Fibroblast of mammary gland (primary cell): ENCODE measurements around the gene ATP9A.
"Not testable (repeated sequence)": the region's sequence is repeated elsewhere in the genome, so short reads cannot be mapped to it uniquely, and the experiment has no call there.

Experiments
- DNase-seq: peaks from one replicate; pipeline ENCODE4 v3.0.0-alpha.2; 2010; ENCODE audit warnings: low read depth
- H3K4me3 ChIP-seq: 2 replicates; pipeline ENCODE4 v1.5.1; 2011; ENCODE audit warnings: low read depth, mild to moderate bottlenecking, low read length, moderate library complexity; ENCODE audit not compliant: control insufficient read depth
- CTCF ChIP-seq: conservative IDR thresholded peaks from 2 replicates; pipeline ENCODE4 v1.5.1; 2011; ENCODE audit warnings: low read depth, low read length, inconsistent platforms; ENCODE audit not compliant: control insufficient read depth, insufficient read depth

Gene ATP9A

GRCh38 chr20:51792960-51793359, 24.8 kb upstream of the ATP9A start:
- H3K4me3 ChIP-seq: no peak overlapping the region
- DNase-seq: no peak
- TF ChIP-seq CTCF: no peak

- no peak overlapping the region for H3K4me3 ChIP-seq
- TF ChIP-seq CTCF: no peak
- no peak for DNase-seq
Measured at GRCh38 chr20:51791626-51792025, 23.4 kb upstream of the ATP9A start.

- DNase-seq: no peak
- H3K4me3 ChIP-seq: no peak overlapping the region
Measured at GRCh38 chr20:51790256-51790655, 22.1 kb upstream of the ATP9A start.

GRCh38 chr20:51789434-51789833, 21.2 kb upstream of the ATP9A start:
- TF ChIP-seq CTCF: no peak
- DNase-seq: no peak
- no peak overlapping the region for H3K4me3 ChIP-seq

More at GRCh38 chr20:51790256-51790655, 22.1 kb upstream of the ATP9A start:
- TF ChIP-seq CTCF: no peak

GRCh38 chr20:51788822-51789221, 20.6 kb upstream of the ATP9A start:
- no peak for TF ChIP-seq CTCF
- no peak overlapping the region for H3K4me3 ChIP-seq
- DNase-seq: no peak

GRCh38 chr20:51784299-51784698, 16.1 kb upstream of the ATP9A start:
- DNase-seq: no peak
- no peak for TF ChIP-seq CTCF
- H3K4me3 ChIP-seq: no peak overlapping the region

- H3K4me3 ChIP-seq, DNase-seq: not testable (repeated sequence)
Measured at GRCh38 chr20:51778229-51778759, 10.1 kb upstream of the ATP9A start.
